Lower leg skin (tissue), 3 donors: ENCODE results near the gene CYFIP2.

Source experiments
- CTCF ChIP-seq, 3 donors: fragments of 450-650 bp; IDR thresholded peaks; one replicate each; pipeline ENCODE4 v1.5.1; 2016; ENCODE audit warnings: antibody characterized with exemption in 3 of 3, mild to moderate bottlenecking in 3 of 3, moderate library complexity in 2 of 3
- POLR2A ChIP-seq, 2 donors: fragments of 450-650 bp; IDR thresholded peaks; one replicate each; pipeline ENCODE4 v1.6.1; 2016 to 2017; ENCODE audit warnings: antibody characterized with exemption in 2 of 2, mild to moderate bottlenecking in 1 of 2, moderate library complexity in 1 of 2

DNA sequence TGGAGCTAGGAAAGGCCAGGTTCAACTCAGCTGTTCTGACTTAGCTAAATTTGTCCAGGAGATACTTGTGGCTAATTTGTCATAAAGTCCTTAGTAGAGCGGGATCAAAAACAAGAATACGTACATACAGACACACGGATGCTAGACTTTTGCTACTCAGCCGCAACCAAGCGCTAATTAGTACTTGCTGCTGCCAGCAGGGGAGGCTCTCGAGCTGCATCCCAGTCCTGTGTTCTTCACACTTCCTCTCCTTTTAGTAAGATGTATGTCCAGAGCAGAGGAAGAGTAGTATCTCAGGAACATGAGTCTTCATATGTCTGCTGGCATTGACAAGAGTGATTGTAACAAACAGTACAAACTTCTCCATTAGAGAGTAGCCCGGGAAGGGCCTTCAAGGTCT is 58.3 kb downstream of the CYFIP2 start:
- TF ChIP-seq CTCF (IDR thresholded peaks at IDR 0.05) (no peak), POLR2A (IDR thresholded peaks at IDR 0.05) (no peak)
